Endodermal cell (in vitro differentiated cells): ENCODE results near the gene TRUB1. TPM values are rescaled to one million over a fixed set of nuclear protein-coding genes. Genes with fewer than 3 reads are reported as not detected.
A peak's percentile ranks its signal among the peaks of the same experiment; 100 is the strongest.

Experiments used
- DNase-seq: peaks from one replicate; pipeline ENCODE4 v3.0.0-alpha.2; 2017
- H3K27ac ChIP-seq: 2 replicates; pipeline ENCODE4 v1.5.1; 2013; ENCODE audit warnings: mild to moderate bottlenecking, low read depth, low read length, moderate library complexity
- H3K27me3 ChIP-seq: 2 replicates; pipeline ENCODE4 v1.6.1; 2013; ENCODE audit warnings: mild to moderate bottlenecking, low read length, moderate library complexity; ENCODE audit not compliant: insufficient read depth, control insufficient read depth, poor library complexity, severe bottlenecking
- H3K36me3 ChIP-seq: 2 replicates; pipeline ENCODE4 v1.7.0; 2013; ENCODE audit warnings: mild to moderate bottlenecking, low read length, moderate library complexity; ENCODE audit not compliant: control insufficient read depth, insufficient read depth
- H3K4me1 ChIP-seq: one replicate; pipeline ENCODE4 v1.7.0; 2013; ENCODE audit warnings: low read length; ENCODE audit not compliant: control insufficient read depth, insufficient read depth
- H3K4me3 ChIP-seq: 2 replicates; pipeline ENCODE4 v1.5.1; 2013; ENCODE audit warnings: mild to moderate bottlenecking, low read length, moderate library complexity
- H3K9ac ChIP-seq: 2 replicates; pipeline ENCODE4 v1.6.1; 2013; ENCODE audit warnings: mild to moderate bottlenecking, low read length, moderate library complexity; ENCODE audit not compliant: poor library complexity, severe bottlenecking; ENCODE audit errors: extremely low read depth
- H3K9me3 ChIP-seq: 2 replicates; pipeline ENCODE4 v1.6.1; 2013; ENCODE audit warnings: mild to moderate bottlenecking, low read length, moderate library complexity; ENCODE audit not compliant: control insufficient read depth
- H3K27ac Mint-ChIP-seq: 2 replicates; pipeline ENCODE4 v1.8.0; 2020; ENCODE audit warnings: mixed read lengths
- H3K27me3 Mint-ChIP-seq: 2 replicates; pipeline ENCODE4 v1.8.0; 2021; ENCODE audit warnings: mild to moderate bottlenecking, mixed read lengths; ENCODE audit not compliant: insufficient read depth
- H3K36me3 Mint-ChIP-seq: 2 replicates; pipeline ENCODE4 v1.8.0; 2020; ENCODE audit warnings: low read depth, mixed read lengths
- H3K4me1 Mint-ChIP-seq: 2 replicates; pipeline ENCODE4 v1.8.0; 2020; ENCODE audit warnings: mixed read lengths
- H3K4me3 Mint-ChIP-seq: 2 replicates; pipeline ENCODE4 v1.8.0; 2020; ENCODE audit warnings: mild to moderate bottlenecking, moderate library complexity, mixed read lengths
- H3K9me3 Mint-ChIP-seq: 2 replicates; pipeline ENCODE4 v1.8.0; 2020; ENCODE audit warnings: mild to moderate bottlenecking, mixed read lengths
- CTCF ChIP-seq: fragments of 200-600 bp; sonication (generic); conservative IDR thresholded peaks from 2 replicates; pipeline ENCODE4 v1.5.0; 2021; ENCODE audit warnings: antibody characterized with exemption, mild to moderate bottlenecking
- WGBS, 2 experiments: methylation state at CpG; one replicate each; pipeline versions ENCODE4 v1.1.5 to v1.1.7; 2013; ENCODE audit warnings: missing lambda C conversion rate in 2 of 2, mixed read lengths in 1 of 2; ENCODE audit not compliant: insufficient coverage in 1 of 2, insufficient read length in 1 of 2; 5-methylcytosine and 5-hydroxymethylcytosine counted together
- total RNA-seq, 2 donors: library from RNA; stranded (reverse); fragmentation: NEBNext Ultra II Directional in 1 of 2; extraction: Animal tissue kit (Norgen Biotek cat#: 25700) in 1 of 2; gene quantifications; 2 replicates in 1 of 2; 3 replicates in 1 of 2; pipeline ENCODE4 v1.2.1, GENCODE V29; 2021

The TRUB1 gene
- total RNA-seq, 2 donors from 2014 or later, result 18.5 to 18.8 TPM

GRCh38 chr10:114970515-114970914 is 32.5 kb downstream of the TRUB1 start:
- H3K9me3 Mint-ChIP-seq, result no peaks in the 10 kb centered on the region
- TF ChIP-seq CTCF, result no peak
- H3K4me3 ChIP-seq, result no peak overlapping the region
- peaks cover 16% of the 10 kb centered on the region for H3K4me1 Mint-ChIP-seq
- no peaks in the 10 kb centered on the region for H3K9me3 ChIP-seq
- no peak overlapping the region for H3K9ac ChIP-seq
- peak overlapping the region; percentile 30 for H3K27ac Mint-ChIP-seq
- peak; percentile 69 for DNase-seq
- no peak overlapping the region for H3K27ac ChIP-seq
- peaks cover 13% of the 10 kb centered on the region for H3K36me3 Mint-ChIP-seq
- peaks cover 21% of the 10 kb centered on the region for H3K36me3 ChIP-seq
- WGBS, 2 experiments, result 77% methylated on average over 3 of the region's 4 CpGs; no CpG with 5 or more reads in 1 of the 2 experiments
- no peak overlapping the region for H3K4me3 Mint-ChIP-seq
- H3K27me3 ChIP-seq, result no peaks in the 10 kb centered on the region
- H3K4me1 ChIP-seq, result peaks cover 9% of the 10 kb centered on the region
- H3K27me3 Mint-ChIP-seq, result no peaks in the 10 kb centered on the region

GRCh38 chr10:114973306-114973705 is 35.3 kb downstream of the TRUB1 start:
- no peak overlapping the region for H3K4me3 ChIP-seq
- H3K9ac ChIP-seq, result no peak overlapping the region
- no peak overlapping the region for H3K27ac ChIP-seq
- peaks cover 22% of the 10 kb centered on the region for H3K36me3 ChIP-seq
- no peaks in the 10 kb centered on the region for H3K27me3 ChIP-seq
- WGBS, 2 experiments, result 95 to 98% methylated on average over 5 of the region's 5 CpGs
- no peak for TF ChIP-seq CTCF
- Mint-ChIP-seq H3K27me3 (no peaks in the 10 kb centered on the region), H3K27ac (peak overlapping the region; percentile 45), H3K9me3 (no peaks in the 10 kb centered on the region), H3K36me3 (peaks cover 16% of the 10 kb centered on the region), H3K4me3 (no peak overlapping the region), H3K4me1 (peaks cover 18% of the 10 kb centered on the region)
- H3K9me3 ChIP-seq, result no peaks in the 10 kb centered on the region
- H3K4me1 ChIP-seq, result peaks cover 9% of the 10 kb centered on the region
- DNase-seq, result no peak

GRCh38 chr10:114973997-114974396 is 36.0 kb downstream of the TRUB1 start:
- TF ChIP-seq CTCF, result no peak

More at GRCh38 chr10:114973997-114974396, 36.0 kb downstream of the TRUB1 start:
- DNase-seq, result no peak
- Histone ChIP-seq H3K4me1 (peaks cover 9% of the 10 kb centered on the region), H3K9ac (no peak overlapping the region), H3K36me3 (peaks cover 22% of the 10 kb centered on the region), H3K27me3 (no peaks in the 10 kb centered on the region), H3K9me3 (no peaks in the 10 kb centered on the region), H3K4me3 (no peak overlapping the region), H3K27ac (no peak overlapping the region)
- Mint-ChIP-seq H3K27me3 (no peaks in the 10 kb centered on the region), H3K4me3 (no peak overlapping the region), H3K36me3 (peaks cover 23% of the 10 kb centered on the region), H3K4me1 (peaks cover 18% of the 10 kb centered on the region), H3K9me3 (no peaks in the 10 kb centered on the region), H3K27ac (no peak overlapping the region)
